Embryonic facial prominence (tissue), 1 donor: ENCODE results near the gene PAMR1.

Experiments
- DNase-seq: peaks from one replicate; pipeline ENCODE4 v3.0.0-alpha.2; 2016; ENCODE audit errors: extremely low spot score

Gene PAMR1

DNA sequence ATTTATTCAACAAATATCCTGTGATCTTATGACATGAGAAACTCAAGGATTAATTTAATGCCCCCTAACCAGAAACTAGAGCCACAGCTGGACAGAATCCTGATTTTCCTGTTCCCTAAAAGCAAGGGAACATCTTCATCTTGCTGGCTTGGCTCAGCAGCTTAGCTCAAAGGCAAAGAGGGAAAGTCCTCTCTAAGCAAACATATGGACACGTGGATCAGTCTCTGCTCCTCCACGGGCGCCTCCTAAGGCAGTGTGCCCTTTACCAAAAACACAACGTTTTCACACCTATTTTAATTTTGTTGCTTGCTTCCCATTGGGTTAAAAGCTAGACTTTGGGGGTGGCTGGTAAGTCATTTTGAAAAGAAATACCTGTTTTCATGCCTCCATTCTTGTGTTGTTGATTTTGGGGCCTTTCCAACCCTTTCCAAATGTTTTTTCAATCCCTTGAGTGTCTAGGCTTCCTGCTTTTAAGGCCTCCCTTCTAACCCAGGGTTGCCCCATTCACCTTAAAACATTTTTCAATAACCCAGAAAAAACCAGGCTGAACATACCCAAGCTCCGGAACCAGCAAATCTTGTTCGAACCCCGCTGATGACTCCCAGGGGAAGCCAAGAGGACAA, 121.5 kb downstream of the PAMR1 start:
- no peak for DNase-seq

DNA sequence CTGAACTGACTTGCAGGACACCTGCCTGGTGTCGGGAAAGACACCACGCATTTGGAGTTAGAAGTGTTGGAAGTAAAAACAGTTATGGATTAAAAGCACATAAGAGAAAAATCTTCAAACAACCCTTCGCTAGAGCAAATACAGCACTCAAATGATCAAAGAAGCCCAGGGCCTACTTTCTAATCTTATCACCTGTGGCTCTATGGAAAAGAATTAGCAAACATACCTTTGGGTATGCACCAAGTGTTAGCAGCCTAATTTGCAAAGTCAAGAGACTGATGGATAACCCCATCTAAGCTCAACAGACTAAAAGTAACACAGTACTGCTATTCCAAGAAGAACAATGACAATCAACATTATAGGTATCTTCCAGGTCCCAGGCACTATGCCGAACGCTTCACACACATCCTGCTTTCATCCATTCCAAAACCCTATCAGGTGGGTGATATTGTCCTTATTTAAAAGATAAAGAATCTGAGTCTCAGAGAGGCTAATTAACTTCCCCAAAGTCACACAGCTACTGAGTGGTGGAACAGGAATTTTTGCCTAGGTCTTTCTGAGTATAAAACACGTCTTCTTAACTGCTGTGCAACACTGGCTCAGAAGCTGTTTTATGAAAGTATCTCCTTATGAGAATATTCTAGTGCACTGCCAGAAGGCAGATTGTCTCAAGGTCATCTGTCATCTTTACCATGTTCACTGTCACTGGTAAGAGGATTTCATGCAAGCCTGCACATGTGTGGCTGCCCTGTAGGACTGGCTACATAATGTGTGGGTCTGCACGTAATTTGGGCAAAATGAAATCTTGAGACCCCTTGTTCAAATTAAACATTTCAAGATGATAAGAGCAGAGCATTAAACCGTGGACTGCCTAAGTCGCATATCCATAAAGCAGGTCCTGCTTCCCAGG, 122.4 kb downstream of the PAMR1 start:
- DNase-seq, result no peak

DNA sequence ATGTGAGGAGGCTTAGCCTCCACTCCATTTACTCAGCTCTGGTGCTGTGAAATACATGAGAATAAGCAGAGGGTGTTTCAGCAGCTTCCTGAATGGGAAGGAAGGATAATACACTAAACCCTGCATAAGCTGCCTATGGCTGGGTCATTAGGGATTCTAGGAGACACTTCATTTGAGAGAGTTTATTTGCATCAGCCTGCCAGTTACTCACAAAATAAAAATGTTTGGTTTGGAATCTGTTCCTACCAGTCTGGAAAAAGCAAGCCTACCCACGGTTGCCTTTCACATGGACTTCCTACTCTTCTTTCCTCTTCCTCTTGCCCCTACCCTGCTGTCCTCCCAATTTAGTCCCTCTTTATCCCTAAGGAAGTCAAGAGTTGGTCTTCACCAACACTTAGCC, 126.5 kb downstream of the PAMR1 start:
- DNase-seq, result no peak

DNA sequence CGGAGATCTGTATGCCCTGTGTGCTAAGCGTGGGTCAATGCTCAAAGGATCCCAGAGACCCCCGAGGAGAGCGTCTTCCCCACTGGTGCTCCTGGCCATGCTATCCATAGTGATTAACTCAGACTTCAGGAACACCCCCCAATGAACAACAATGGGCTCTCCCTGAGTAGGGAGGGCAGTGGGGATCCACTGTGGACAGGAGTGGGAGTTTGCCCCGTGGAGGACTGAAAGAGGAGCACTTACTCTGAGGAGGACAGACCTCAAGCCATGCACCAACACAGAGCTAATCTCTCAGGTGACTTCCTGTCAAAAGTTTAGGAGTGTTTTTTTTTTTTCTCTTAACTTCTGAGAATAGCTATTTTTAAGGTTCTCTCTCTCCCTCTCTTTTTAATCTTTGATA, 130.5 kb downstream of the PAMR1 start:
- no peak for DNase-seq

DNA sequence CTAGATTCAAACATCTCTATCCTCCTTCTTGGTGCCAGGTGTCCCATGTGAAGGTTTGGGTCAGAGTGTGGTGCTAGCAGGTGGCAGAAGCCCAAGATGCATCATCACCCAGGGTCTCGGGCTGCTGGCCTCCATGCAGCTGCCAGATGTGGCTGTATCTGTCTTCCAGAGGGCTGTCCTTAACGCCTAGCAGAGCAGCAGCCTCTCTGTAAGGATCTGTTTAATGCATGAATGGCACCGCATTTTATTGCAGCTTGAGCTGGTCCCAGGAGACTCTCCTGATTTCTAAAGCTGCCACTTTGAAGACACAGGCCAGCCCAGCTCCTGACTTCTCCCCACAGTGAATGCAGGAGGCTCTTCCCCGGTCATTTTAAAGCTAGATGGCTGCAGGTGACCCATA, 132.3 kb downstream of the PAMR1 start:
- no peak for DNase-seq

DNA sequence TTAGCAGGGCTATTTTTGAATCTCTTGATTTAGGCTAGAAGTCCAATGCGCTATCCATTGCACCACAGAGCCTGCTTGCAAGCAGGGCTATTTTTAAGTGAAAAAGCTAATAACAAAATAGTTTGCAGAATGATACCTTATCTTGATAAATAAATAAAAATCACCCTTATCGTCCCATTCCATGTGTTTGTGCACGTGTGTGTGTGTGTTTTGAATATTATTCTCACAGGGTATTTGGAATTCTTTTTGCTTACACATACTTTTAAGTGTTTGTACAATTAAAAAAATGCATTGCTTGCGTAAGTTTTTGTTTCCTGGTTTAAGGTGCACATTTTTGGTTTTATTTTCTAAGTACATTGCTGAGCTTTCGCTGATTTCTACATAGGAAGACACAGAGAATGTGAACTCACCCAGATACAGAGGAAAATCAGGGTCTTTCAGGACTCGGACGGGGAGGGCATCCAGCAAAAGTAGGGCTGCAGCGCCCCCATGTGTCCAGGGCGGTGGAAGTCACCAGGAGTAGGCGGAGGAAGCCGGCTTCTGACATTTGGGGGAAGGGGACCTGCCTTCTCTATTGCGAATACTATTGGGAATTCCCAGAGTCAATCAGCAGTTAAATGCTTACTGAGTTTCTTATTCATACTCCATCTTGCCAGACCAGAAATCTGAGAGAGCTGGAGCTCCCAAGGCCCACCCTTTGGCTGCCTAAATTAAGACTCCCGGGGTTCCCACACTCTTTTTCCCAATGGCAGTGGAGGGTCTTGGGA, 133.3 kb downstream of the PAMR1 start:
- peak; percentile 76 for DNase-seq

DNA sequence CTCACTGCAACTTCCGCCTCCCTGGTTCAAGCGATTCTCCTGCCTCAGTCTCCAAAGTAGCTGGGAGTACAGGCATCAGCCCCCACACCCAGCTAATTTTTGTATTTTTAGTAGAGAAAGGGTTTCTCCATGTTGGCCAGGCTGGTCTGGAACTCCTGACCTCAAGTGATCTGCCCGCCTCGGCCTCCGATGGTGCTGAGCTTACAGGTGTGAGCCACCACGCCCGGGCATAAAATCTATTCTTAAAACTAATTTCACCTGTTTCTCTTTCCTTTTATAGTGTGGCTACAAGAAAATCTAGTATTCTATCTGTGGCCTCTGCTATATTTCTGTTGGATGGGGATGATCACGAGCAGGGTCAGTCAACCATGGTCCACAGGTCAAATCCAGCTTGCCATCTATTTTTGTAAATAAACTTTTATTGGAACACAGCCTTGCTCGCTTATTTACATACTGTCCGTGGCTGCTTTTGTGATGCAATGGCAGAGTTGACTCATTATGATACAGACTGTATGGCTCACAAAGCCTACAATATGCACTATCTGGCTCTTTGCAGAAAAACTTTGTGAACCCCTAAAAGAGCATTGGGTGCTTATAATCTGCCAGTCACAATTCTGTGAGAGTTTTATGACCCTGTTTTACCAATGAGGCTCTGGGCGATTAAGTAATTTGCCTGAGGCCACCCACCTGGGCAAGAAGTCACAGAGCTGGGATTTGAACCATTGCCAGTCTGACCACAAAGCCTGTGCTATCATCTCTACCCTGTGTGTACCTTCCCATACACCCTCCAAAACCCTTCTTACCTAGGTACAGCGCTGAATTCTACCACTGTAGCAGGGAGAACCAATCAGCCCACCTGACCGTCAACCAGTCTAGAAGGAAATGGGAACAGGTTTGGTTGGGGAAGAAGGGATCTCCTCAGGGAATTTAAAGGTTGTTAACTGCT, 134.4 kb downstream of the PAMR1 start:
- DNase-seq, result no peak

DNA sequence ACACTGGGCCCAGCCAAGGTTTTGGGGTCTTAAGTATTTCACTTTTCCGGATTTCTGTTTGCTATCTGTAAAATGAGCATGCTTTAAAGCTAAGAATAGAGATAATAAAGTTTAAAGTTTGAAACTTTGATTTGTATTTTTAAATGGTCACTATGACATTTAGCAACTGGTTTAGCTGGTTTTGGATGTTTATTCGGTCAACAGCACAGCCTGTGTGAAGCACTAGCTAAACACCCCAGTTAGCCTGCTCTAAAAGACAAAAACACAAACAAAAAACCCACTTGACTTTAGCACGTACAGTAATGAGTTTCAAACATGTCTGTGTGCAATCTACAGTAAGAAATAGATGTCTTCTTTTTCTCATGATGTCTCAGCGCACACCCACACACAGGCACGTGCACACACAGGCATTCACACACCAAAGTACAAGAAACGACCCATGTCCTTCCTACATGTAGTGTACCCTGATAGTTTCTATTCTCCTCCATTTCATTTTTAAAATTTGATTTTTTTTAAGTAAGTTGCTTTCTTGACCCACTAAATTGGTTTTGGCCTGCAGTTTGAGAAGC, 135.4 kb downstream of the PAMR1 start:
- no peak for DNase-seq

DNA sequence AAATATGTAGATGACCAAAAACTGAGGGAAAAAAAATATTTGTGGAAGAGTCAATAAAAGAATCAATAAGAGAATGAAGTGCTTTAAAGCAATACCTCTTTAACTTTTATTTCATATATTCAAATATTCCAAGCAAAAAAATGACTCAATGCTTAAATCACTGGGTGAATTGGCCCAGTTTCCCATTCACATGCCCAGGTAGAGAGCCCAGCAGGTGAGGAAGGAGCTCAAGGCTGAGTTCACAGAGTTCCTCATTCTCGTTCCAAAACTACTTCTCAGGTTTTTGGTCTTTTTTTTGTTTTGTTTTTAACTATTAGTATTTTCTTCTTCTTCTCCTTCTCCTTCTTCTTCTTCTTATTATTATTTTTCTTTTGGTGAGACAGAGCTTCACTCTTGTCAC, 136.3 kb downstream of the PAMR1 start:
- no peak for DNase-seq

DNA sequence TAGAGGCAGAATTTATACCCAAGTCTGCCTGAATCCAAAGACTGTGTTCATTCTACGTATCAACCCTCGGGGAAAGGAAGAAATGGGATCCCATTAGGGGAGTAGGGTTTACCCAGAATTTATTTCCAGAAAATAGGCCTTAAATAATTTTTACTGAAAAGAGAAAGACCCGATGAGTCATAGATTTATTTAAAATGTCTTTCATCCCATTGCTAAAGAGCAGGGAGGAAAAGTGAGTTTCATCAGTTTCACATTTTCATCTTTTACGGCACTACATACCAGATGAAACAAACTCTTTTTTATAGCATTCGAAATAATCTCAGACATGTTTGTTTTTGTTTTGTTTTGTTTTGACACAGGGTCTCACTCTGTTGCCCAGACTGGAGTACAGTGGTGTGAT, 137.4 kb downstream of the PAMR1 start:
- DNase-seq, result no peak

DNA sequence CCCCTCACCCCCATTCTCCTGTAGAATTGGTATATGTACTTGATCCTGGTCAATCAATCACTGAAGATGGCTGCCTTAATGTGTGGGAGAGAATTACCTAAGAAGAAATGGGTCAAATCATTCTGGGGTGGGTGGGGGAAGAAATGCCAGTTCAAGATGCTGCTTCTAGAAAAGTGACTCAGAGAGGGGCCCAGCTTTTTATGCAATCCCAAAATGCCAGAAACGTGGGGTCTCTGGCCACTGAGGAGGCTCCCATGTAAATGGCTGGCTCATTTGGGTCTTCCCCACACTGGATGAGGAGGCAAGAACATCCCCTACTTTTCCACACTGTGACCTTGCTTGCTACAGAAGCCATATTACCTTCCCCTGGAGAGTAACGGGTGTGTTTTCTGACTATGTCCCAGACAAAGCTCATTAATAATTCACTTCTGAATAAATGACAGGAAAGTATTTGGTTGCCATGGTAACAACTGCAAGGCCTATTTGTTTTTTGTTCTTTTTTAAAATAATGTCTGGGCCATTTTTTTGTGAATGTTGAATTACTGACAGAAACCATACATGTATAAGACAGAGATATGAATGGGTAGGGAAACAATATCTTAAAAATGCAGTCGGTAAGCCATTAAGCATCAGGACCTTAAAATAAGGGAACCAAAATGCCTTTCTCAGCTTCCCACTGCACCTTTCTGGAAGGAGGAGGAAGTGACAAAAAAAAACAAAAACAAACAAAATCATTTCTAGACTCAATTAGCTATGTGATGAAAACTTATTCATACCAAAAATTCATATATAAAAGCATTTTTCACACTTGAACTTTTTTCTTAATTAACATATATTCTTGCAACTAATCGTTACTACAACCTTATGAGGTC, 138.1 kb downstream of the PAMR1 start:
- no peak for DNase-seq

DNA sequence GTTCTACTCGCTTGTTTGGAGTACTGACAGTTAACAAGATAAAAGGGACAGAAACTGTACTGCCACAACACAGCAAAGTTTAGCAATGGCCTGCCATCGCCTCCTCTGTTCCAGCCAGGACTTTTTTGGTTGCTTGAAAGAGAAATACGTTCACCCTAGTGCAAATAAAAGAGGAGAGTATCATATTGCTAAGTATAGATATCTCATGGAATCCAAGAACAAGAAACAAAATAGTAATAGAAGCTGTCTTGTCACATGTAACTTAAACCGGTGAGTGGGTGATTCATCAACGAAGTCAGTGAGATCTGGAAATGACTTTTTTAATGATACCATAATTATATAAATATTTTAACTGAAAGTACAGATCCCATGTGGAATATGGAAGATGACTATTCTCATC, 141.5 kb downstream of the PAMR1 start:
- DNase-seq, result no peak
